ENCODE data around the gene ABCB10.
A peak's percentile ranks its signal among the peaks of the same experiment; 100 is the strongest.

ABCB10 gene

GRCh38 chr1:229557913-229558414, 543 bp downstream of the ABCB10 start:
- H3K9me3 ChIP-seq (ENCODE audit: insufficient read depth, low read length), result no peaks in the 10 kb centered on the region
- peak overlapping the region; percentile 96 for H3K9ac ChIP-seq (ENCODE audit: insufficient read length, low read depth)
- no peak for DNase-seq (ENCODE audit: low read depth, low spot score)
- H3K36me3 ChIP-seq (ENCODE audit: insufficient read depth, insufficient read length, low read length), result peaks cover 14% of the 10 kb centered on the region
- H3K27me3 ChIP-seq (ENCODE audit: insufficient read depth, insufficient read length), result no peaks in the 10 kb centered on the region
- TF ChIP-seq YY1 (IDR thresholded peaks at IDR 0.05; ENCODE audit: insufficient read depth, insufficient read length) (no peak), SUZ12 (IDR thresholded peaks at IDR 0.05; ENCODE audit: extremely low read depth, insufficient read depth, insufficient read length) (no peak), ZNF274 (IDR thresholded peaks at IDR 0.05; ENCODE audit: low read depth, low read length) (no peak)
- peak overlapping the region; percentile 74 for H3K4me3 ChIP-seq (ENCODE audit: insufficient read length, low read depth)
- peaks cover 5% of the 10 kb centered on the region for H3K4me1 ChIP-seq (ENCODE audit: insufficient read depth, insufficient read length)

- Histone ChIP-seq H3K9me3 (ENCODE audit: insufficient read depth, low read length) (no peaks in the 10 kb centered on the region), H3K4me1 (ENCODE audit: insufficient read depth, insufficient read length) (peaks cover 5% of the 10 kb centered on the region), H3K4me3 (ENCODE audit: insufficient read length, low read depth) (peak overlapping the region; percentile 74), H3K36me3 (ENCODE audit: insufficient read depth, insufficient read length, low read length) (peaks cover 14% of the 10 kb centered on the region), H3K27me3 (ENCODE audit: insufficient read depth, insufficient read length) (no peaks in the 10 kb centered on the region), H3K9ac (ENCODE audit: insufficient read length, low read depth) (peak overlapping the region; percentile 96)
- no peak for DNase-seq (ENCODE audit: low read depth, low spot score)
- TF ChIP-seq SUZ12 (IDR thresholded peaks at IDR 0.05; ENCODE audit: extremely low read depth, insufficient read depth, insufficient read length) (no peak), ZNF274 (IDR thresholded peaks at IDR 0.05; ENCODE audit: low read depth, low read length) (no peak), YY1 (IDR thresholded peaks at IDR 0.05; ENCODE audit: insufficient read depth, insufficient read length) (no peak)
Observed at GRCh38 chr1:229557200-229557850, 1.2 kb downstream of the ABCB10 start.

DNA sequence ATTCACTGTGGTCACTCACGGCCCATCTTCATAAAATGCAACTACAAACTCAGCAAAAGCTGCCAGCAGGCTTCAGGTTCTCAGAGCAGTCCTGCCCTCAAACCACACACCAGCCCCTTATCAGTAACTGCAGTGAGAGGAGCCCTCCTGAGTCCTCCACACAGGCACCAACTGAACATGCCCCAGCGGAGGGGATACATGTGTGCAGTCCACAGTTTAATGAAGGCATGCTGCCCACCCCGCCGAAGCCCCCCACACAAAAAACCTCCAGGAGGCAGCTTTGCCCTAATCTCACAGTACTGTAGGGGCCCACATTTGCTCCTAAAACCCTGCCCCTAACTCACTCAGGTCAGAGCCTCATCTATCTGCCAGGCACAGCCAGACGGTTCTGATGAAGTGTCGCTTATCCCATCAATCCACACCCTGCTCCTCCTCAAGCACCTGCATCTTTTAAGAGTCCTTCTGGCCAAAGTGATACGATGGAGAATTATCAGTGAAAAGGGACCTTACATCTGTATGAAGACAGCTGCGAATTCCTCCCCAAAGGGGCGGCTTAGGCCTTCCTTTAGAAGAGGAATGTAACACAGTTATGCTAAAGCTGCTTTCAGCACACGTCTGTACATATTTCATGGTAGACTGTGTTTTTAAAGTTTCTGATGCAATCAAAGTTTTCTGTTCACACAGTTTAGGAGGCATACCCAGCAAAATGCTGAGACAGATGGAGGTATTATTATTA, 3.5 kb downstream of the ABCB10 start:
- Histone ChIP-seq H3K27me3 (ENCODE audit: insufficient read depth, insufficient read length) (no peaks in the 10 kb centered on the region), H3K4me1 (ENCODE audit: insufficient read depth, insufficient read length) (peaks cover 5% of the 10 kb centered on the region), H3K4me3 (ENCODE audit: insufficient read length, low read depth) (no peak overlapping the region), H3K36me3 (ENCODE audit: insufficient read depth, insufficient read length, low read length) (peaks cover 14% of the 10 kb centered on the region), H3K9ac (ENCODE audit: insufficient read length, low read depth) (no peak overlapping the region), H3K9me3 (ENCODE audit: insufficient read depth, low read length) (no peaks in the 10 kb centered on the region)
- DNase-seq (ENCODE audit: low read depth, low spot score), result no peak
- TF ChIP-seq ZNF274 (IDR thresholded peaks at IDR 0.05; ENCODE audit: low read depth, low read length) (no peak), YY1 (IDR thresholded peaks at IDR 0.05; ENCODE audit: insufficient read depth, insufficient read length) (no peak), SUZ12 (IDR thresholded peaks at IDR 0.05; ENCODE audit: extremely low read depth, insufficient read depth, insufficient read length) (no peak)

DNA sequence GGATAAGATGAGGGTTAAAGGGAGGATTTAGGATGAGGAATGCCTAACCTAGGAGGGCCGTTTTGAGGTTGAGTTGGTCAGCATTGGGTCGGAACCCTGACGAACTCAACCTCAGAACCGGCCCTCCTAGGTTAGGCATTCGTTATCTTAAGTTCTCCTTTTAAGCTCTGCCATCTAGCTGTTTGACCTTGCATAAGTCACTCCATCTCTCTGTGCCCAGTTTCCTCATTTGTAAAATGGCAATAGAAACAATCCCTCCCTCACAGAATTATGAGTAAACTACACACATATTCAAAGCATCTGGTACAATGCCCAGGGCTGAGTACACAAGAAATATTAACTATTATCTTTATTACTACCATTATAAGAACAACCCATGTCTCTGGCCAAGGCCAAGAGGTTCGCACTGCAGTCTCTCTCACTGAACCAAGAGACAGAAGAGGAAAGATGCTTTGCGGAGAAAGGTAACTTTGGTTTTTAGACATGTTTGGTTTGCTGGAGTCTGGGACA, 4.8 kb downstream of the ABCB10 start:
- H3K9me3 ChIP-seq (ENCODE audit: insufficient read depth, low read length), result no peaks in the 10 kb centered on the region
- no peaks in the 10 kb centered on the region for H3K27me3 ChIP-seq (ENCODE audit: insufficient read depth, insufficient read length)
- TF ChIP-seq ZNF274 (IDR thresholded peaks at IDR 0.05; ENCODE audit: low read depth, low read length), result no peak
- no peak for TF ChIP-seq YY1 (IDR thresholded peaks at IDR 0.05; ENCODE audit: insufficient read depth, insufficient read length)
- TF ChIP-seq SUZ12 (IDR thresholded peaks at IDR 0.05; ENCODE audit: extremely low read depth, insufficient read depth, insufficient read length), result no peak
- no peak for DNase-seq (ENCODE audit: low read depth, low spot score)
- H3K4me1 ChIP-seq (ENCODE audit: insufficient read depth, insufficient read length), result peaks cover 5% of the 10 kb centered on the region
- no peak overlapping the region for H3K9ac ChIP-seq (ENCODE audit: insufficient read length, low read depth)
- H3K4me3 ChIP-seq (ENCODE audit: insufficient read length, low read depth), result no peak overlapping the region
- H3K36me3 ChIP-seq (ENCODE audit: insufficient read depth, insufficient read length, low read length), result peaks cover 21% of the 10 kb centered on the region

- no peak overlapping the region for H3K4me3 ChIP-seq (ENCODE audit: insufficient read length, low read depth)
- peaks cover 5% of the 10 kb centered on the region for H3K4me1 ChIP-seq (ENCODE audit: insufficient read depth, insufficient read length)
- H3K9ac ChIP-seq (ENCODE audit: insufficient read length, low read depth), result no peak overlapping the region
- TF ChIP-seq ZNF274 (IDR thresholded peaks at IDR 0.05; ENCODE audit: low read depth, low read length), result no peak
- TF ChIP-seq YY1 (IDR thresholded peaks at IDR 0.05; ENCODE audit: insufficient read depth, insufficient read length), result no peak
- TF ChIP-seq SUZ12 (IDR thresholded peaks at IDR 0.05; ENCODE audit: extremely low read depth, insufficient read depth, insufficient read length), result no peak
- H3K9me3 ChIP-seq (ENCODE audit: insufficient read depth, low read length), result no peaks in the 10 kb centered on the region
- H3K36me3 ChIP-seq (ENCODE audit: insufficient read depth, insufficient read length, low read length), result peaks cover 26% of the 10 kb centered on the region
- no peaks in the 10 kb centered on the region for H3K27me3 ChIP-seq (ENCODE audit: insufficient read depth, insufficient read length)
- no peak for DNase-seq (ENCODE audit: low read depth, low spot score)
Observed at GRCh38 chr1:229552732-229553131, 5.8 kb downstream of the ABCB10 start.

DNA sequence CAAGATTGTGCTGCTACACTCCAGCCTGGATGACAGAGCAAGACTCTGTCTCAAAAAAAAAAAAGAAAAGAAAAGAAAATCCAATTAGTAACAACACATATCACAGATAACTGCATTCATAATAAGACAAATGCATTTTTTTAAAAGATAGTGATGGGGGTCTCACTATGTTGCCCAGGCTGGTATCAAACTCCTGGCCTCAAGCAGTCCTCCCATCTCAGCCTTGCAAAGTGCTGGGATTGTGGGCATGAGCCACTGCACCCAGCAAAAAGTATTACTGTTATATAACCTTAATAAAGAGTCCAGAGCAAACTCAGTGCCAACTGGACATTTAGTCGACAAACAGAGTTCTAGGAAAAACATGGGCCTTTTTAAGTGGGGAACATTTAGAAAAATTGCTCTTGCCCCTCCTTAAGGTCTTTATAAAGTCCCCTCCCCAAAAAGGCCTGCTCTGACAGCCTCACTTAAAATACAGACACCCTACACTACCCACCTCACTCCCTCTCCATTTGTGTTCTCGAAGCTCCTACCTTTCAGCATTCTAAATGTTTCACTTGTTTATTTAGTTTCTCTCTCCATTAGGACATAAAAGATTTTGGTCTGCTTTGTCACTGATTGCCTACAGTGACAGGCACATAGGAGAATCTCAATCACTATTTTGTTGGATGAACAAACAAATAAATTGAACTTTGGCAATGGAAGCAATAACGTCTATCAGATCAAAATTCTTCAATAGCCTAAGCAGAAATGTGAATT, 7.5 kb downstream of the ABCB10 start:
- Histone ChIP-seq H3K9me3 (ENCODE audit: insufficient read depth, low read length) (no peaks in the 10 kb centered on the region), H3K27me3 (ENCODE audit: insufficient read depth, insufficient read length) (no peaks in the 10 kb centered on the region), H3K4me1 (ENCODE audit: insufficient read depth, insufficient read length) (peaks cover 3% of the 10 kb centered on the region), H3K4me3 (ENCODE audit: insufficient read length, low read depth) (no peak overlapping the region), H3K9ac (ENCODE audit: insufficient read length, low read depth) (no peak overlapping the region), H3K36me3 (ENCODE audit: insufficient read depth, insufficient read length, low read length) (peaks cover 31% of the 10 kb centered on the region)
- TF ChIP-seq ZNF274 (IDR thresholded peaks at IDR 0.05; ENCODE audit: low read depth, low read length) (no peak), SUZ12 (IDR thresholded peaks at IDR 0.05; ENCODE audit: extremely low read depth, insufficient read depth, insufficient read length) (no peak), YY1 (IDR thresholded peaks at IDR 0.05; ENCODE audit: insufficient read depth, insufficient read length) (no peak)
- DNase-seq (ENCODE audit: low read depth, low spot score), result no peak
